GM23338 (cell line): ENCODE measurements around the gene IFTAP. TPM values are rescaled to one million over a fixed set of nuclear protein-coding genes. Genes with fewer than 3 reads are reported as not detected.

Experiments used
- ATAC-seq: fragments of 200-7000 bp; cut with Tn5 transposase; 3 replicates; pipeline ENCODE4 v1.9.1; 2020
- DNase-seq: peaks from one replicate; pipeline ENCODE4 v3.0.0-alpha.2; 2015; ENCODE audit warnings: low spot score
- H2AFZ ChIP-seq: fragments of 200-600 bp; sonication (generic); 2 replicates; pipeline ENCODE4 v1.8.0; 2016; ENCODE audit warnings: antibody characterized with exemption, mild to moderate bottlenecking, moderate library complexity
- H3F3A ChIP-seq: fragments of 200-600 bp; sonication (generic); replicated peaks from 2 replicates; pipeline ENCODE4 v1.8.0; 2017; ENCODE audit warnings: antibody characterized with exemption, mixed run types, low read depth
- H3K27ac ChIP-seq: fragments of 200-600 bp; sonication (generic); 2 replicates; pipeline ENCODE4 v1.6.1; 2016; ENCODE audit warnings: low read depth
- H3K27me3 ChIP-seq: fragments of 200-600 bp; sonication (generic); 2 replicates; pipeline ENCODE4 v1.8.0; 2016; ENCODE audit warnings: mild to moderate bottlenecking, mixed run types, moderate library complexity; ENCODE audit not compliant: insufficient read depth
- H3K36me3 ChIP-seq: fragments of 200-600 bp; sonication (generic); 2 replicates; pipeline ENCODE4 v1.8.0; 2016; ENCODE audit warnings: mild to moderate bottlenecking; ENCODE audit not compliant: insufficient read depth
- H3K4me1 ChIP-seq: fragments of 200-600 bp; sonication (generic); 2 replicates; pipeline ENCODE4 v1.8.0; 2016; ENCODE audit warnings: mild to moderate bottlenecking, moderate library complexity; ENCODE audit not compliant: insufficient read depth
- H3K4me2 ChIP-seq: fragments of 200-600 bp; sonication (generic); 2 replicates; pipeline ENCODE4 v1.7.1; 2017; ENCODE audit warnings: mixed run types
- H3K4me3 ChIP-seq: fragments of 200-600 bp; sonication (generic); 2 replicates; pipeline ENCODE4 v1.6.1; 2016; ENCODE audit warnings: mixed run types
- H3K79me2 ChIP-seq: fragments of 200-600 bp; sonication (generic); replicated peaks from 2 replicates; pipeline ENCODE4 v1.8.0; 2017; ENCODE audit warnings: mild to moderate bottlenecking; ENCODE audit not compliant: insufficient read depth
- H3K9me2 ChIP-seq: fragments of 200-600 bp; sonication (generic); 2 replicates; pipeline ENCODE4 v1.8.0; 2017; ENCODE audit not compliant: insufficient read depth
- H4K20me1 ChIP-seq: fragments of 200-600 bp; sonication (generic); replicated peaks from 2 replicates; pipeline ENCODE4 v1.8.0; 2017; ENCODE audit warnings: mild to moderate bottlenecking; ENCODE audit not compliant: insufficient read depth
- H3K27ac Mint-ChIP-seq: 2 replicates; pipeline ENCODE4 v1.8.0; 2020; ENCODE audit warnings: inconsistent platforms, mild to moderate bottlenecking, moderate library complexity, mixed read lengths
- H3K27me3 Mint-ChIP-seq: 3 replicates; pipeline ENCODE4 v1.8.0; 2022; ENCODE audit warnings: low read depth, mild to moderate bottlenecking, moderate library complexity, mixed read lengths, inconsistent platforms; ENCODE audit not compliant: insufficient read depth, poor library complexity
- H3K36me3 Mint-ChIP-seq: 3 replicates; pipeline ENCODE4 v1.8.0; 2021; ENCODE audit warnings: low read depth, mild to moderate bottlenecking, inconsistent platforms, moderate library complexity, mixed read lengths
- H3K4me1 Mint-ChIP-seq: 3 replicates; pipeline ENCODE4 v1.8.0; 2020; ENCODE audit warnings: mild to moderate bottlenecking, inconsistent platforms, mixed read lengths
- H3K4me3 Mint-ChIP-seq: 3 replicates; pipeline ENCODE4 v1.8.0; 2021; ENCODE audit warnings: moderate library complexity, mild to moderate bottlenecking, inconsistent platforms, mixed read lengths
- H3K9me3 Mint-ChIP-seq: 3 replicates; pipeline ENCODE4 v1.8.0; 2020; ENCODE audit warnings: moderate library complexity, mild to moderate bottlenecking, inconsistent platforms, mixed read lengths
- CREB1 ChIP-seq: fragments of 250-450 bp; sonication (Bioruptor Pico); IDR thresholded peaks from 2 replicates; pipeline ENCODE4 v1.5.0; 2020; ENCODE audit warnings: low read depth, mild to moderate bottlenecking, moderate library complexity
- CTCF ChIP-seq, 2 experiments: fragments of 200-600 bp in 1 of 2; sonication (generic) in 1 of 2; conservative IDR thresholded peaks; 2 replicates each; pipeline versions ENCODE4 v1.5.1 to v1.6.1; 2016 to 2017; ENCODE audit warnings: antibody characterized with exemption in 2 of 2, low read depth in 2 of 2, mild to moderate bottlenecking in 2 of 2, moderate library complexity in 1 of 2
- JUNB ChIP-seq: IDR thresholded peaks from one replicate; pipeline ENCODE4 v1.6.1; 2016; ENCODE audit warnings: antibody characterized with exemption; ENCODE audit not compliant: unreplicated experiment
- POLR2AphosphoS5 ChIP-seq: IDR thresholded peaks from 2 replicates; pipeline ENCODE4 v1.6.1; 2016; ENCODE audit warnings: antibody characterized with exemption, low read depth
- ZNF462 ChIP-seq: fragments of 250-450 bp; sonication (Bioruptor Pico); IDR thresholded peaks from 2 replicates; pipeline ENCODE4 v1.5.0; 2020; ENCODE audit warnings: mild to moderate bottlenecking, moderate library complexity
- polyA plus RNA-seq: library from polyadenylated mRNA; unstranded; fragments of >200 nt; fragmentation: Nextera tagmentation; extraction: Ambion mirVana; gene quantifications from 2 replicates; pipeline ENCODE4 v1.2.1, GENCODE V29; 2016
- total RNA-seq: library from RNA; depleted of rRNA; stranded (reverse); fragments of >200 nt; shearing (Covaris generic); gene quantifications from 2 replicates; pipeline ENCODE4 v1.2.3, GENCODE V29; 2014
- TF ChIP-seq, protein P1 (sequence below): IDR thresholded peaks from one replicate; pipeline ENCODE4 v1.6.1; 2018; ENCODE audit warnings: antibody characterized with exemption; ENCODE audit not compliant: unreplicated experiment

The IFTAP gene
- total and polyA plus RNA-seq, 2 experiments from 2014 or later = 17.1 to 39.1 TPM

DNA sequence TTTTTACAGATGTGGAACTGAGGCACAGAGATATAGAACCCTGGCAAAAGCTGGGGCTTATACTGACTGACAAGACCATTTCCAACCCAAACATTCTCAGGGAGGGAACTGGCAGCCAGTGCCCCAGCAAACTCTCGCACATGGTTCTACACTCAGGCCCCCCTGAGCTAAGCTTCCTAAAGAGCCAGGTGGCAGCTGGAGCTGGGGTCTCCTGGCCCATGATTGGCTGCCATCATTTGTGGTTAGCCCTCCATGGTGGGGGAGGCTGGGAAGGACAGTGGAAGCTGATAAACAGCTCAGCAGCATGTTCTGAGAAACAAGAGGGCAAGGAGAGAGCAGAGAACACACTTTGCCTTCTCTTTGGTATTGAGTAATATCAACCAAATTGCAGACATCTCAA, 26.6 kb upstream of the IFTAP start, which contains the start of gene RAG1 (continued):
- TF ChIP-seq ZNF462 (CRISPR knock-in tag) = no peak

- H3K36me3 ChIP-seq = no peaks in the 10 kb centered on the region
- H3K27ac ChIP-seq = no peak overlapping the region
- DNase-seq (no peak), ATAC-seq (no peak)
- H2AFZ ChIP-seq = no peak overlapping the region
- H3F3A ChIP-seq = no peaks in the 10 kb centered on the region
- Mint-ChIP-seq H3K36me3 (no peaks in the 10 kb centered on the region; the same call in 2 of the 3 replicates), H3K4me3 (no peak overlapping the region), H3K27me3 (no peaks in the 10 kb centered on the region), H3K9me3 (no peaks in the 10 kb centered on the region), H3K4me1 (peaks cover 12% of the 10 kb centered on the region; the same call in 2 of the 3 replicates), H3K27ac (no peak overlapping the region)
- H3K4me2 ChIP-seq = no peak overlapping the region
- no peaks in the 10 kb centered on the region for H3K79me2 ChIP-seq
- no peak overlapping the region for H3K4me3 ChIP-seq
- no peaks in the 10 kb centered on the region for H3K4me1 ChIP-seq
- no peaks in the 10 kb centered on the region for H4K20me1 ChIP-seq
- H3K9me2 ChIP-seq = no peaks in the 10 kb centered on the region
- no peaks in the 10 kb centered on the region for H3K27me3 ChIP-seq
- no peak for TF ChIP-seq JUNB
- no peak for TF ChIP-seq POLR2AphosphoS5
- TF ChIP-seq CTCF (conservative IDR thresholded peaks at IDR 0.05; ENCODE audit: low read depth in 2 of 2) = no peak
- TF ChIP-seq CREB1 (CRISPR knock-in tag) = no peak
- TF ChIP-seq, protein P1, sequence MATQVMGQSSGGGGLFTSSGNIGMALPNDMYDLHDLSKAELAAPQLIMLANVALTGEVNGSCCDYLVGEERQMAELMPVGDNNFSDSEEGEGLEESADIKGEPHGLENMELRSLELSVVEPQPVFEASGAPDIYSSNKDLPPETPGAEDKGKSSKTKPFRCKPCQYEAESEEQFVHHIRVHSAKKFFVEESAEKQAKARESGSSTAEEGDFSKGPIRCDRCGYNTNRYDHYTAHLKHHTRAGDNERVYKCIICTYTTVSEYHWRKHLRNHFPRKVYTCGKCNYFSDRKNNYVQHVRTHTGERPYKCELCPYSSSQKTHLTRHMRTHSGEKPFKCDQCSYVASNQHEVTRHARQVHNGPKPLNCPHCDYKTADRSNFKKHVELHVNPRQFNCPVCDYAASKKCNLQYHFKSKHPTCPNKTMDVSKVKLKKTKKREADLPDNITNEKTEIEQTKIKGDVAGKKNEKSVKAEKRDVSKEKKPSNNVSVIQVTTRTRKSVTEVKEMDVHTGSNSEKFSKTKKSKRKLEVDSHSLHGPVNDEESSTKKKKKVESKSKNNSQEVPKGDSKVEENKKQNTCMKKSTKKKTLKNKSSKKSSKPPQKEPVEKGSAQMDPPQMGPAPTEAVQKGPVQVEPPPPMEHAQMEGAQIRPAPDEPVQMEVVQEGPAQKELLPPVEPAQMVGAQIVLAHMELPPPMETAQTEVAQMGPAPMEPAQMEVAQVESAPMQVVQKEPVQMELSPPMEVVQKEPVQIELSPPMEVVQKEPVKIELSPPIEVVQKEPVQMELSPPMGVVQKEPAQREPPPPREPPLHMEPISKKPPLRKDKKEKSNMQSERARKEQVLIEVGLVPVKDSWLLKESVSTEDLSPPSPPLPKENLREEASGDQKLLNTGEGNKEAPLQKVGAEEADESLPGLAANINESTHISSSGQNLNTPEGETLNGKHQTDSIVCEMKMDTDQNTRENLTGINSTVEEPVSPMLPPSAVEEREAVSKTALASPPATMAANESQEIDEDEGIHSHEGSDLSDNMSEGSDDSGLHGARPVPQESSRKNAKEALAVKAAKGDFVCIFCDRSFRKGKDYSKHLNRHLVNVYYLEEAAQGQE = no peak
Measured at GRCh38 chr11:36569095-36569494, 25.2 kb upstream of the IFTAP start.
